Lung microvascular endothelial cell (primary cell): ENCODE measurements around the gene VAMP1. TPM values are rescaled to one million over a fixed set of nuclear protein-coding genes. Genes with fewer than 3 reads are reported as not detected.
A peak's percentile ranks its signal among the peaks of the same experiment; 100 is the strongest.

Experiments used
- DNase-seq, 2 donors: peaks; one replicate each; pipeline versions ENCODE4 v3.0.0 to v3.0.0-alpha.2; 2010; ENCODE audit warnings: low read depth in 2 of 2
- total RNA-seq: library from RNA; depleted of rRNA; stranded (reverse); fragments of >200 nt; gene quantifications from 2 replicates; pipeline ENCODE4 v1.2.1, GENCODE V29; 2014

The VAMP1 gene
- total RNA-seq, 1 donor from 2014 or later, result 2.6 TPM

DNA sequence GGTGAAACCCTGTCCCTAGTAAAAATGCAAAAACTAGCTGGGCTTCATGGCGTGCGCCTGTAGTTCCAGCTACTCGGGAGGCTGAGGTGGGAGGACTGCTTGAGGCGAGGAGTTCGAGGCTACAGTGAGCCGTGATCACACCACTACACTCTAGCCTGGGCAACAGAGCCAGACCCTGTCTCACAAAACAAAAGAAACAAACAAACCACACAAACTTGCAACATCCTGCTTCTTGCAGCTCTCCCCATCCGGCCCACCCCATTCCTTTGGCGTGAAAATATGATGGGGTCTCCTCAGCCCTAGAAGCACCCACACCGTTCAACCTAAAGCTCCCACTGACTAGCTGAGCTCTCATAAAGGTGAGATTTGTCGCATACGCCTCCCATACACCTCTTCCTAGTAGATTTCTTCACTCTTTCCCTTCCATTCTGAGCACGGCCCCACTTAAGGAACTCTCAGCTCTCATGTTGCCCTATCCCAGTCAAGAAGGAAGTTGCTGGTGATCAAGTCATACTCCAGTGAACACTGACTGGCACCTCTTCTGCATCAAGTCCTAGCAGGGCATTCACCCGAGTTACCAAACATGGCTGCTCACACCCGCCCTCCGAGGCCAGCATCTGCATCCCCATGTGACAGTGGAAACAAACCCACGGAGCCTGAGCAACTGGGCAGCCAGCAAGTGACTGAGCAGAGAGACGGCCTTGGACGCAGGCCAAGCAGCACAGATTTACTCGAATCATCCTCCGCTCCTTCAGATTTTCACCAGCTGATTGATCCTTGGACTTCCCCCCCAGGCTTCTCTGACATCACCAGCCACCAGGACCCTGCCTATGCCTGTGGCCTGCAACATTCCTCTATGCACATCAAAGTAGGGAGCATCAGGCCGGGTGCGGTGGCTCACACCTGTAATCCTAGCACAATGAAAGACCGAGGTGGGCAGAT is 44.6 kb downstream of the VAMP1 start:
- DNase-seq, result peak in 1 of 2 donors; percentile 7

DNA sequence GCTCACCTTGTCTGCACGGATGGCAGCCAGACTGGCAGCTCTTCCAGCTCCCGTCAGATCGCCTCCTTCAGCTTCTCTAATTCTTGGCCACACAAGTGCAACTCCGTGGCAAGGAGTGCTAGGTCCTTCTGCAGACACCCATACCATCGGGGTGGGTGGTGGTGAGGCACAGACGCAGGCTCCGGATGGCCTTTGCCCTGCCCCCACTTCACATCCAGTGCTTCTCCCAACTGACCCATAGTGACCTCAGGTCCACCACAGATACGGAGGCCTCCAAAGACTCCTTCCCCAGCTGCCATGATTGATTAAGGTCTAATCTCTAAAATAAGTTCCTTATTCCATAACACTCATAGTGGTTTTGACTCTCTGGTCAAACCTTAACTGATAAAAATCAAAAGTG is 45.6 kb downstream of the VAMP1 start:
- no peak for DNase-seq

DNA sequence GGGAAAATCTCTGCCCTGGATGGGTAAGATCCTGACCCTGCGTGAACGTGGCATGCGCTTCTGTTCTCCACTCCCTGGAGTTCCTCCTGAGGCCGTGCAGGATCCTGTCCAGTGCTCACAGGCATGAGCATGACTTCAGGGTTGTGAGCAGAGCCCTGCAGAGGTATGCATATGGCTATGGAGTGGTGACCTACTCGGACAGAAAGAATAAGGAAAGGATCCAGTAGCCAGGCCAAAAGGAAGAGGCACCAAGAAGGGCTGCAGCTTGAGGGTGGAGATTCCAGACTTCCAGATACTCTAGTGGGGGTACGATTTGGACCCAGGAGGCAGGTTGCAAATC is 46.5 kb downstream of the VAMP1 start:
- DNase-seq, result no peak

DNA sequence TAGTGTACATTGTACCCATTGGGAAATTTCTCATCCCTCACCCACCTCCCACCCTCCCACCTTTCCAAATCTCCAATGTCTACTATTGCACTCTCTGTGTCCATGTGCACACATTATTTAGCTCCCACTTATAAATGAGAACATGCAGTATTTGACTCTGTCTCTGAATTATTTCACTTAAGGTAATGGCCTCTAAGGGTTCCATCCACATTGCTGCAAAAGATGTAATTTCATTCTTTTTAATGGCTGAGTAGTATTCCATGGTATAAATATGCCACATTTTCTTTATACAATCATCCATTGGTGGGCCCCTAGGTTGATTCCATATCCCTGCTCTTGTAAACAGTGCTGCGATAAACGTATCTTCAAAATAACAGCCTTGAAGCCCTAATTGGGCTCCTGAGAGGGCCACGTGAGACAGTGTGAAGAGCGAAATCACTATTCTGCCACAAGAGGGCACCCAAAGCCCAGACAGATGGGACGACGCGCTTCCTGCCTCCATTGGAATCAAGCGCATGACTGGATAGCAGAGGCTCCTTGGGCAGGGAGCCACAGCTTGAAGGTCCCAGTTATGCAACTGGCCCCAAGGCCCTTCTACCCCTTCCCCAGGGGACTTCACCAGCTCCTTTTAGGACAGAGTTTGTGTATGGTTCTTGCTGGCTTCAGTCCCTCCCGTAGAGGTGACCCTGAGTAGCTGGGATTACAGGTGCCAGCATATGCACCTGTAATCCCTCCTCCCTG is 47.0 kb downstream of the VAMP1 start:
- peak; percentile 92 to 95 for DNase-seq

DNA sequence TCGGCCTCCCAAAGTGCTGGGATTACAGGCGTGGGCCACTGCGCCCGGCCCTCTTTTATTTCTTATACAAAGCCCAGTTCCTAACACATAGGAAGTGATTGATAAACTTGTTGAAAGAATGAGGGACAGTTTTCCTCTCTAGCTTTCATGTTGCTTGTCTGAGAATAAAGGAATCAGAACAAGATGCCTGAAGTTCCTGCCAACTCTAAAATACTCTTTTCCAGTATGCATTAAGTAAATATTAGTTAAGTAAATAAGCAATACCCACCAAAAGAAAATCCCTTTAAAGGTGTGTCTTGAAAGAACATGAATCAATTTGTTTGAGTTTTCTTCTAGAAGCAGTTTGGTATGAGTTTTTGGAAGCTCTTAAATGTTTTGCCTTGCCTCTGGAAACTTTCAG is 50.1 kb downstream of the VAMP1 start:
- DNase-seq, result no peak

DNA sequence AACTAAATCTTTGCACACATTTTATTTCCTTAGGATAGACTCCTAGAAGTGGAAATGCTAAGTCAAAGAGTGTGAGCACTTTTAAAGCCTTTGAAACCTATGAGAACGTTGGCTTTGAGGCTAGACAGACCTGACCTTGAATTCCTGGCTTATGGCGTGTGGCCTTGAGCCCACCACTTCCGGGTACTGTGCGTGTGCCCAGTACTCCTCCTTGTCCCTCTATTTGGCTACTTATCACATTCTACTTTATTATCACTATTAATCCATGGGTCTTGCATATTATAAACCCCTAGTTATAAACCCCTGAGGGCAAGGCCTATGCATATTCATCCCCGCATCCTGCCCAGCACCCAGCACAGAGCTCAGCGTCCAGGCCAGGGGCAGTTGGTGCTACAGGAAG is 51.7 kb downstream of the VAMP1 start:
- no peak for DNase-seq

DNA sequence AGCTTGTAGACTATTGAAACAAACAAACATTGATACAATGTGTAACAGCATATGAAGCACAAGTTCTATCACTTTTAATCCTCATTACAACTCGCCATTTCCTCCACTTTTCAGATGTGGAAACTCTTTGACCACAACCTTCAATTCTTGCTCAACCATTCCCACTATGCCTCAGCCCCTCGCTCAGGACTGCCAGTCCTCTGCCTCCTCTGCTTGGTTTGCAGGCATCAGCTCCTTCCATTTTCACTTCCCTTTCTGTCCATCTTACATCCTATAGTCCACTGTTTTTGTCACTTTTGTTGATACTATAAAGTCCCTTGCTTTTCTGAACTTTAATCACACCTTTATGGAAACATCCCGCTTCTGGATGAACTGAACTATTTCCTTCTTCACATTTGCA is 53.9 kb downstream of the VAMP1 start:
- DNase-seq, result no peak

Other genes starting within 250 kb of the VAMP1 start
- not detected in 2 replicates for gene PLEKHG6, start 160.0 kb downstream of the VAMP1 start, total RNA-seq
- gene TNFRSF1A, start 128.6 kb downstream of the VAMP1 start, total RNA-seq, result 37.5 and 55.6 TPM in 2 replicates
- gene SCNN1A, start 95.1 kb downstream of the VAMP1 start, total RNA-seq, result 0.20 and 0.22 TPM in 2 replicates
- gene LTBR, start 86.5 kb downstream of the VAMP1 start, total RNA-seq, result 29.9 and 49.2 TPM in 2 replicates
- gene CD27, start 25.7 kb downstream of the VAMP1 start, total RNA-seq, result not detected in 2 replicates
- gene TAPBPL, start 18.6 kb downstream of the VAMP1 start, total RNA-seq, result 6.5 and 19.6 TPM in 2 replicates
- gene MRPL51, start 22.6 kb upstream of the VAMP1 start, total RNA-seq, result 121 and 130 TPM in 2 replicates
- 15.3 and 32.9 TPM in 2 replicates for gene NCAPD2, start 23.4 kb upstream of the VAMP1 start, total RNA-seq
- gene GAPDH, start 63.8 kb upstream of the VAMP1 start, total RNA-seq, result 3,072 and 3,739 TPM in 2 replicates
- 6.3 and 8.5 TPM in 2 replicates for gene IFFO1, start 85.4 kb upstream of the VAMP1 start, total RNA-seq
- gene NOP2, start 97.6 kb upstream of the VAMP1 start, total RNA-seq, result 7.4 and 11.7 TPM in 2 replicates
- gene CHD4, start 136.7 kb upstream of the VAMP1 start, total RNA-seq, result 155 and 187 TPM in 2 replicates
- not detected in 2 replicates for gene LPAR5, start 165.3 kb upstream of the VAMP1 start, total RNA-seq
- 0.20 and 0.22 TPM in 2 replicates for gene ACRBP, start 176.8 kb upstream of the VAMP1 start, total RNA-seq
- 34.4 and 44.0 TPM in 2 replicates for gene ING4, start 192.4 kb upstream of the VAMP1 start, total RNA-seq
- 6.3 and 8.5 TPM in 2 replicates for gene ZNF384, start 218.7 kb upstream of the VAMP1 start, total RNA-seq
- gene PIANP, start 230.1 kb upstream of the VAMP1 start, total RNA-seq, result not detected in 2 replicates